Stimulated activated CD4-positive, alpha-beta T cell treated with anti-CD3 and anti-CD28 coated beads, Interleukin-15, amount 100 ng/mL, for 48 hours (primary cell): ENCODE data around the gene KRTAP5-1.
"Not testable (repeated sequence)": the region's sequence is repeated elsewhere in the genome, so short reads cannot be mapped to it uniquely, and the experiment has no call there.

Experiments
- DNase-seq, 2 donors: peaks; one replicate each; pipeline ENCODE4 v3.0.0-alpha.2; 2020; ENCODE audit warnings: low read depth in 2 of 2

The KRTAP5-1 gene

GRCh38 chr11:1584661-1585370 lies at the start of gene KRTAP5-1:
TSS of gene KRTAP5-1 (minus strand) at chr11:1585283. CDS start at chr11:1585249, 34 bp downstream.
- not testable (repeated sequence) for DNase-seq

- DNase-seq: no peak
Observed at GRCh38 chr11:1633864-1634263, 48.8 kb upstream of the KRTAP5-1 start.

DNA sequence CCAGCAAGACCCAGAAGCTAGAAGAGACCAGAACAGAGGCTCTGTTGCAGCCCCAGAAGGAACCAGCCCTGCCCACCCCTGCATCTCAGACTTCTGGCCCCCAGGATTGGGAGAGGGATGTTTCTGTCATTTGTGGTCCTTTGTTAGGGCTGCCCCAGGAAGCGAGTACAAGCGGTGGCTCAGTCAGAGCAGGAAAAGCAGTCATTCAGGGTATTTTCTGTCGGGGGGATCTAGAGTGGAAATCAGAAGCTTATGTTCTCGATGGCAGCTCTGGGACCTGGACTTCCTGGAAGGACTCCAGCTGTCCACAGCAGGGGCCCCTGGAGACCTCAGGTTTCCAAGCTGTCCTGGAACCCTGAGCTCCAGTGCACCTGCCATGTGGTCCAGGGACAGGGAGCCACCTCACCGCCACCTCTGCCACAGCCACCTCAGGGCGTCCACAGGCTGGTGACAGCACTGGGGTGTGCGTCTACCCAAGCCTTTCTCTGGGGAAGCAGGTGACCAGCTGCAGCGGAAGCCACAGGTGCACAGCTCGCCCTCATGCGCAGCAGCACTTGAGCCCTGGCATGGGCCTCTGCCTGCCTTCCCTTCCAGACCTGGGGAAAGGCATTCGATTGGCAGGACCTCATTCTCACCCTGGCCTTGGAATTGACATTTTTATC lies 47.1 kb upstream of the KRTAP5-1 start:
- DNase-seq: no peak

- DNase-seq: no peak
Observed at GRCh38 chr11:1631066-1631568, 46.0 kb upstream of the KRTAP5-1 start.

GRCh38 chr11:1630271-1630670 lies 45.2 kb upstream of the KRTAP5-1 start:
- DNase-seq: no peak

DNA sequence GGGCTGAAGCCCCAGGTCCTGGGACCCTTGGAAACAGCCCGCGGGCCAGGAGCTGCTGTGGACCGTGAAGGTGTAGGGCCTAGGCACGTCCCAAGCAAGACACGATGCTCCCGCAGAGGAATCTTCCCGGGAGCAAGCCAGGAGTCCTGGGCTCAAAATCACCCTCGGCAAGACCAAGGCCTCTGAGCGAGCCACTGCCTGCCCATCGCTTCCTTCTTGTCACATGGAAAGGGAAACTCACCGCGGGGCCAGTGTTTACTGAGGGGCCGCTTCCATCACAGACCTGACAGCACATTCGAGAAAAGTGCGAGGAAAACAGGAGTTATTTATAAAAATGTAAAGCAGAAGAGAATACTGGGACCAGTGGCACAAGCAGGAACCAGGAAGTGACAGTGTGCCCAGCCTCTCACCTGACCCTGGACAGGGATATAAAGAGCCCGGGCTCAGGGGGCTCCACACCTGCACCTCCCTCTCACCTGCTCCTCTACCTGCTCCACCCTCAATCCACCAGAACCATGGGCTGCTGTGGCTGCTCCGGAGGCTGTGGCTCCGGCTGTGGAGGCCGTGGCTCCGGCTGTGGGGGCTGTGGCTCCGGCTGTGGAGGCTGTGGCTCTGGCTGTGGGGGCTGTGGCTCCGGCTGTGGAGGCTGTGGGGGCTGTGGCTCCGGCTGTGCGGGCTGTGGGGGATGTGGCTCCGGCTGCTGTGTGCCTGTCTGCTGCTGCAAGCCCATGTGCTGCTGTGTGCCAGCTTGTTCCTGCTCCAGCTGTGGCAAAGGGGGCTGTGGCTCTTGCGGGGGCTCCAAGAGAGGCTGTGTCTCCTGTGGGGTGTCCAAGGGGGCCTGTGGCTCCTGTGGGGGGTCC lies 44.5 kb upstream of the KRTAP5-1 start, which contains the start of gene KRTAP5-5:
Gene KRTAP5-5, plus strand, starts transcription at position 450 of the 860 bp plus-strand sequence. Its CDS starts 66 bp downstream, at position 516.
- DNase-seq: no peak

GRCh38 chr11:1628506-1629325 lies 43.6 kb upstream of the KRTAP5-1 start:
- DNase-seq: peak; percentile 33 to 49

- no peak for DNase-seq
Observed at GRCh38 chr11:1625541-1625940, 40.5 kb upstream of the KRTAP5-1 start.

GRCh38 chr11:1624621-1625020 lies 39.5 kb upstream of the KRTAP5-1 start:
- DNase-seq: no peak

- no peak for DNase-seq
Observed at GRCh38 chr11:1623716-1624115, 38.6 kb upstream of the KRTAP5-1 start.

GRCh38 chr11:1622086-1622485 lies 37.0 kb upstream of the KRTAP5-1 start, which contains the start of gene KRTAP5-4:
TSS of gene KRTAP5-4 (minus strand) at chr11:1622138. CDS start at chr11:1622093, 45 bp downstream.
- no peak for DNase-seq

DNA sequence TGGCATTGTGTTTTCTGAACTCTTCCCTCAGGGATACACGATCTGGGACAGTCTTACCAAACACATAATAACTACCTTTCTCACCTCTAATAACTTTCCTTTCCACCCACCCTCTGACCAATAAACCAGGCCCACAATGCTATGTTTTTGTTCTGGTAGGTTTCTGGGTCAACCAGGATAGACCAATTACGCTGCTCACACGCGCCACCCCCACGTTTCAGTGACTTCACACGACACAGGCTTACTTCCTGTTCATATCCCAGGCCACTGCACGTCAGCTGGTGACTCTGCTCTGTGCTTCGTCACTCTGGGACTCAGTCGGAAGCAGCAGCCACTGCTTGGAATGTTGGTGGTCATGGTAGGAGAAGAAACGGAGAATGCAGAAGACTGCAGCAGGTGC lies 34.4 kb upstream of the KRTAP5-1 start:
- no peak for DNase-seq

- no peak for DNase-seq
Observed at GRCh38 chr11:1618231-1618630, 33.1 kb upstream of the KRTAP5-1 start.

- no peak for DNase-seq
Observed at GRCh38 chr11:1608363-1608762, 23.3 kb upstream of the KRTAP5-1 start, which contains the start of gene KRTAP5-3. TSS of gene KRTAP5-3 (minus strand) at chr11:1608463. CDS start at chr11:1608385, 78 bp downstream.

- not testable (repeated sequence) for DNase-seq
Observed at GRCh38 chr11:1607901-1608300, 22.8 kb upstream of the KRTAP5-1 start.

- not testable (repeated sequence) for DNase-seq
Observed at GRCh38 chr11:1607156-1607845, 22.2 kb upstream of the KRTAP5-1 start.

GRCh38 chr11:1605923-1606322 lies 20.8 kb upstream of the KRTAP5-1 start:
- not testable (repeated sequence) for DNase-seq

DNA sequence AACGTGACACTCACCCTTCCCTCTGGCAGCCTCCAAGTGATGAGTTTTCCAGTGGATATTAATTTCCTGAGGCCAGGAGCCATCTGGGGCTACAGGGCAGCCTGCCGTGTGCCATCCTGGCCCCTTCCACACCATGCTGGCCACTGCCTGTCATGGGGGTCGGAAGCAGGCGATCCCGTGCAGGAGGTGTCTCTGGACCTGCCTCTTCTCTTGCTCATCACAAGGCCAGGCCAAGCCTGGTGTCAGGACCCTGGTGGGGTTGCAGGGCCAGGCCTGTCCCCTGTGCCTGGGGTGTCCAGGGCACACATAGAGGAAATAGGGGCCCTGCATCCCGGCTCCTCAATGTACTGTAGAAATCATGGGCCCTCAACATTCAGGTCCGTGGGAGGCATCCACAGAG lies 19.6 kb upstream of the KRTAP5-1 start:
- DNase-seq: no peak

DNA sequence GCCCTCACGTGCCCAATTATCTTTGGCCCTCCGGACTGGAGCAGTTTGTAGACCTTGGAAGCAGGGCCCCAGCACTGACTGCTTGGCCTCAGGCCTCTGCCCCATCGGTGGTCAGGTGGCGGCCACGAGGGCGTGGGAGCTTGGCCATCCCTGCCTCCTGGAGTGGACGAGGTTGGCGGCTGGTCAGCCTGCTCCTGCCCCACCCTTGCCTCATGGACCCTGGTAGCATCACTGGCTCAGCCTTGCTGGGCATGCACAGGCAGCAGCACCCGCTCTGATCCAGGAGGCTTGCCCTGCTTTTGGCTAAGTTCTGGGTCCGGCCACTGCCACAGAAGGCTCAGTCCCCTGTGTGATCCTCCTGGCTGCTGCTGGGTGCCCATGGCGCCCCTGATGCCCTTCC lies 19.1 kb upstream of the KRTAP5-1 start:
- no peak for DNase-seq

DNA sequence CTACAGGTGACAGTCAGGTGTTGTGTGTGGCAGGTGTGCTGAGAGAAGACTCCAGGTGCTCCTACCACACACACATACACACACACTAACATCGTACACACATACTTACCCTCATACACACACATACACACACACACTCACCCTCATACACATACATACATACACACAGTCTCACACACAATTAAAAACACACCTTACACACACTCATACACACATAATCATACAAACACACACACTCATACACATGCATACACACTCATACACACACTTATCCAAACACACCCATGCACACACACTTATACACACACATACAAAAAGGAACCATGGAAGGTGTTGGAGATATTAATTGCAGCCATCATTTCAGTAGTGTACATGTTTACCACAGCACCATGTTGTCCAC lies 18.5 kb upstream of the KRTAP5-1 start:
- no peak for DNase-seq
